Smooth muscle cell (in vitro differentiated cells): Measurements from ENCODE around the gene DCHS1. TPM values are rescaled to one million over a fixed set of nuclear protein-coding genes. Genes with fewer than 3 reads are reported as not detected.

ENCODE experiments used
- DNase-seq: peaks from one replicate; lab custom pipeline; 2025; ENCODE audit not compliant: unreplicated experiment; lab: John Stamatoyannopoulos, UW
- H2AFZ ChIP-seq: fragments of 200-600 bp; sonication (generic); 2 replicates; pipeline ENCODE4 v1.6.0; 2016; ENCODE audit warnings: antibody characterized with exemption, low read depth, mild to moderate bottlenecking
- H3F3A ChIP-seq: fragments of 200-600 bp; sonication (generic); 2 replicates; pipeline ENCODE4 v1.6.0; 2017; ENCODE audit warnings: antibody characterized with exemption, low read depth
- H3K27ac ChIP-seq: fragments of 200-600 bp; sonication (generic); 2 replicates; pipeline ENCODE4 v1.5.1; 2016; ENCODE audit warnings: low read depth, mild to moderate bottlenecking
- H3K27me3 ChIP-seq: fragments of 200-600 bp; sonication (generic); 2 replicates; pipeline ENCODE4 v1.6.1; 2016; ENCODE audit warnings: low read depth, mild to moderate bottlenecking
- H3K36me3 ChIP-seq: fragments of 200-600 bp; sonication (generic); 2 replicates; pipeline ENCODE4 v1.5.1; 2016; ENCODE audit warnings: low read depth
- H3K4me1 ChIP-seq: fragments of 200-600 bp; sonication (generic); 2 replicates; pipeline ENCODE4 v1.5.1; 2016; ENCODE audit warnings: low read depth
- H3K4me2 ChIP-seq: fragments of 200-600 bp; sonication (generic); 2 replicates; pipeline ENCODE4 v1.6.0; 2016; ENCODE audit warnings: mild to moderate bottlenecking
- H3K4me3 ChIP-seq: fragments of 200-600 bp; sonication (generic); 2 replicates; pipeline ENCODE4 v1.5.1; 2016; ENCODE audit warnings: mild to moderate bottlenecking
- H3K79me2 ChIP-seq: fragments of 200-600 bp; sonication (generic); 2 replicates; pipeline ENCODE4 v1.6.0; 2016; ENCODE audit warnings: low read depth, mild to moderate bottlenecking
- H3K9ac ChIP-seq: fragments of 200-600 bp; sonication (generic); 2 replicates; pipeline ENCODE4 v1.6.0; 2016; ENCODE audit warnings: low read depth
- H3K9me3 ChIP-seq: fragments of 200-600 bp; sonication (generic); replicated peaks from 2 replicates; pipeline ENCODE4 v1.5.1; 2016; ENCODE audit warnings: low read depth
- H4K20me1 ChIP-seq: fragments of 200-600 bp; sonication (generic); 2 replicates; pipeline ENCODE4 v1.6.0; 2016; ENCODE audit warnings: low read depth
- CTCF ChIP-seq: fragments of 200-600 bp; sonication (generic); IDR thresholded peaks from 2 replicates; pipeline ENCODE4 v1.5.1; 2017; ENCODE audit warnings: borderline replicate concordance, mild to moderate bottlenecking, antibody characterized with exemption; ENCODE audit not compliant: insufficient read depth, poor library complexity, severe bottlenecking
- WGBS: methylation state at CpG from one replicate; pipeline ENCODE4 v1.1.7; 2016; ENCODE audit warnings: low lambda C conversion rate; 5-methylcytosine and 5-hydroxymethylcytosine counted together
- polyA plus RNA-seq: library from polyadenylated mRNA; unstranded; fragments of >200 nt; fragmentation: Nextera tagmentation; extraction: Ambion mirVana; gene quantifications from 2 replicates; pipeline ENCODE4 v1.2.1, GENCODE V29; 2016
- total RNA-seq: library from RNA; depleted of rRNA; stranded (reverse); fragments of >200 nt; gene quantifications from 2 replicates; pipeline ENCODE4 v1.2.3, GENCODE V29; 2014

Gene DCHS1
- total and polyA plus RNA-seq, 2 experiments from 2014 or later: 24.5 to 34.2 TPM

GRCh38 chr11:6621711-6622211 lies 33.8 kb downstream of the DCHS1 start:
- WGBS: 92% methylated on average over 16 of the region's 16 CpGs
- Histone ChIP-seq H3K27me3 (no peaks in the 10 kb centered on the region), H3K27ac (no peak overlapping the region), H3K4me2 (no peak overlapping the region), H3K36me3 (no peaks in the 10 kb centered on the region), H3K9me3 (no peaks in the 10 kb centered on the region), H3K9ac (no peak overlapping the region), H3K4me1 (peaks cover 13% of the 10 kb centered on the region), H4K20me1 (no peaks in the 10 kb centered on the region), H3K79me2 (no peaks in the 10 kb centered on the region), H3F3A (peaks cover 5% of the 10 kb centered on the region), H2AFZ (no peak overlapping the region), H3K4me3 (no peak overlapping the region)
- no peak for DNase-seq
- TF ChIP-seq CTCF: no peak

- Histone ChIP-seq H3K9me3 (no peaks in the 10 kb centered on the region), H3K27me3 (no peaks in the 10 kb centered on the region), H3K4me1 (peaks cover 13% of the 10 kb centered on the region), H3K79me2 (no peaks in the 10 kb centered on the region), H3K4me2 (no peak overlapping the region), H3K36me3 (no peaks in the 10 kb centered on the region), H3K9ac (no peak overlapping the region), H3F3A (peaks cover 5% of the 10 kb centered on the region), H4K20me1 (no peaks in the 10 kb centered on the region), H2AFZ (no peak overlapping the region), H3K4me3 (no peak overlapping the region), H3K27ac (no peak overlapping the region)
- WGBS: 67% methylated on average over 1 of the region's 1 CpG
- TF ChIP-seq CTCF: no peak
- DNase-seq: no peak
These were observed 35.0 kb downstream of the DCHS1 start for GRCh38 chr11:6620636-6621035.

GRCh38 chr11:6619004-6619745 lies 36.4 kb downstream of the DCHS1 start, which contains the start of gene TPP1:
Gene TPP1, minus strand, starts transcription at chr11:6619422. Its CDS starts 22 bp downstream, at chr11:6619400.
- peak within 1 kb of the TSS; percentile 98 for H3K4me2 ChIP-seq
- peak within 1 kb of the TSS; percentile 80 for H3K4me3 ChIP-seq
- H3K9me3 ChIP-seq: no peaks in the 10 kb centered on the region
- H3K27me3 ChIP-seq: no peaks in the 10 kb centered on the region
- no peaks in the 10 kb centered on the region for H3K36me3 ChIP-seq
- H2AFZ ChIP-seq: peak within 1 kb of the TSS; percentile 81
- no peak for TF ChIP-seq CTCF
- no peaks in the 10 kb centered on the region for H4K20me1 ChIP-seq
- under 1% methylated on average over 16 of the region's 16 CpGs for WGBS
- no peaks in the 10 kb centered on the region for H3K79me2 ChIP-seq
- peak within 1 kb of the TSS; percentile 92 for H3K9ac ChIP-seq
- peaks cover 13% of the 10 kb centered on the region for H3K4me1 ChIP-seq
- H3F3A ChIP-seq: peaks cover 6% of the 10 kb centered on the region
- peak within 1 kb of the TSS; percentile 74 for H3K27ac ChIP-seq
- DNase-seq: peak; percentile 66
